H1 (cell line): Measurements from ENCODE around the gene TACC2. TPM values are rescaled to one million over a fixed set of nuclear protein-coding genes. Genes with fewer than 3 reads are reported as not detected.

Experiments used
- GTF2F1 ChIP-seq: IDR thresholded peaks from 2 replicates; pipeline ENCODE4 v1.6.1; 2012; ENCODE audit warnings: low read depth, low read length, improper control_type of control experiment, borderline replicate concordance
- KDM5A ChIP-seq: fragments of 200-600 bp; IDR thresholded peaks from 2 replicates; pipeline ENCODE4 v1.7.1; 2012; ENCODE audit warnings: mild to moderate bottlenecking, low read length, inconsistent platforms, mixed read lengths
- RXRA ChIP-seq: IDR thresholded peaks from 2 replicates; pipeline ENCODE4 v1.6.1; 2011; ENCODE audit warnings: low read depth, mild to moderate bottlenecking, low read length, moderate library complexity; ENCODE audit not compliant: insufficient read depth
- SUZ12 ChIP-seq: fragments of 200-600 bp; sonication (generic); IDR thresholded peaks from 2 replicates; pipeline ENCODE4 v1.6.1; 2012; ENCODE audit warnings: mild to moderate bottlenecking, inconsistent platforms, low read length, moderate library complexity, mixed read lengths
- polyA plus RNA-seq, 7 experiments: library from polyadenylated mRNA; depleted of rRNA in 3 of 7; stranded (reverse) in 5 of 7; unstranded in 2 of 7; fragments of >200 nt in 5 of 7; fragments of 200-250 nt in 2 of 7; gene quantifications; 1 replicate in 5 of 7; 2 replicates in 1 of 7; 4 replicates in 1 of 7; pipeline versions ENCODE4 v1.2.1 to v1.2.3, GENCODE V29; 2011 to 2013; ENCODE audit warnings: missing spikeins in 2 of 7, mixed read lengths in 2 of 7
- total RNA-seq: library from RNA; stranded (reverse); fragmentation: NEBNext Ultra II Directional; extraction: Animal tissue kit (Norgen Biotek cat#: 25700); gene quantifications from 2 replicates; pipeline ENCODE4 v1.2.1, GENCODE V29; 2021

TACC2 gene
- total and polyA plus RNA-seq, 2 of the 8 experiments (the other 6 are each of a cell fraction or from before 2014, with no cell fraction given): 21.2 to 46.6 TPM

DNA sequence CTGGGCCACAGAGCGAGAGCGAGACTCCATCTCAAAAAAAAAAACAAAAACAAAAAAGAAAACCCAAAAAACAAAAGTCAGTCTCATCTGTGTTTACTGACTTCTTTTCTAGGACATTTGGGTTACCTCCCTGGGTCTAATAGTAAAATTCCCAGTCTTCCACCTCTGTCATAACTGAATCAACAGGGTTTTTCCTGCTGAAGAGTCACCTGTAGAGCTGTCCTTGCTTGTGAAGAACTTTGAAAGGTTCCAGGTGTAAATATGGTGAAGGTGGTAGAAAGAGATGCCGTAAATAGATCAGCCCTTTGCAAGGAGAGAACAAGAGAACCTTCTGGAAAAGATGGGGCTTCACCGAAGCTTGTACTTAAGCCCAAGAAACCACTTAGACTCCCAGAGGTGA is 169.4 kb downstream of the TACC2 start (continued):
- TF ChIP-seq SUZ12 (no peak), KDM5A (no peak), GTF2F1 (no peak), RXRA (no peak)
